ENCODE data around the gene TMEM14A.

GRCh38 chr6:52706001-52706400 is 35.1 kb downstream of the TMEM14A start:
- TF ChIP-seq CTCF (optimal IDR thresholded peaks at IDR 0.05 in 1 of 3, IDR thresholded peaks at IDR 0.05 in 1 of 3, conservative IDR thresholded peaks at IDR 0.05 in 1 of 3; ENCODE audit: extremely low read depth in 1 of 3, insufficient read depth in 2 of 3, low read length in 3 of 3) (no peak), EZH2 (IDR thresholded peaks at IDR 0.05; ENCODE audit: low read length) (no peak)

Data from keratinocyte (primary cell).